ENCODE measurements around the gene PCBP2.

- TF ChIP-seq CTCF (IDR thresholded peaks at IDR 0.05; ENCODE audit: poor library complexity) (no peak), EZH2 (IDR thresholded peaks at IDR 0.05; ENCODE audit: borderline replicate concordance) (no peak)
Observed at GRCh38 chr12:53472056-53472582, 20.2 kb downstream of the PCBP2 start.

Measured in hepatocyte (in vitro differentiated cells).